ENCODE data around the gene OPRM1. TPM values are rescaled to one million over a fixed set of nuclear protein-coding genes. Genes with fewer than 3 reads are reported as not detected.

OPRM1 gene
- total and polyA plus RNA-seq, 4 donors = 0.08 TPM; not detected in 3

DNA sequence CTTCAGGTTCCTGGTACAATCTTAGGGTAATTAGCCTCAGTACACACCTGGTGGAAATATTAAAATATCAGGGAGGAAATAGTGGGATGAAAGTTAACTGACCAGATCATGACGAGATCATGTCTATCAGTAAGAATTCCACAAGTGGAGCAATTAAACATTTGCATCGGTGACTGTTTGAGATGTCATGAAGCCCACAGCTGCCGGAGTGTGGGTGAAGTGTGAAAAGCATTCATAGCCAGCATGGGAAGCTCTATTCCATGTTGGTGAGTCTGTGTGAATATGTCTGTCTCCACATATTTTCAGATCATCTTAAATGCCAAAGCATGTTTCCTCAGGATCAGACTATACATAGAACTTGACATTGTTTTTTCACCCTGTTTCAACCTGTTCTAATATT is 174.7 kb downstream of the OPRM1 start:
- intact Hi-C loops (cut with DNase I) = no loop called here
- Histone ChIP-seq H3K9me3 (ENCODE audit: control insufficient read depth, low read length) (no peaks in the 10 kb centered on the region), H3K4me3 (ENCODE audit: low read length in 2 of 2) (no peak overlapping the region), H3K27ac (ENCODE audit: low read depth in 1 of 2, low read length in 2 of 2) (no peak overlapping the region), H3K27me3 (ENCODE audit: control insufficient read depth in 1 of 2, insufficient read depth in 2 of 2, low read length in 1 of 2) (no peaks in the 10 kb centered on the region), H3K4me1 (ENCODE audit: control insufficient read depth in 1 of 2, insufficient read depth in 2 of 2, low read length in 2 of 2) (no peaks in the 10 kb centered on the region), H3K36me3 (ENCODE audit: control insufficient read depth in 1 of 2, insufficient read depth in 2 of 2, low read length in 1 of 2) (no peaks in the 10 kb centered on the region)
- ATAC-seq (ENCODE audit: low FRiP score) = no peak
- no peak for DNase-seq
- WGBS, 2 donors = 92 to 93% methylated on average over 3 of the region's 3 CpGs

DNA sequence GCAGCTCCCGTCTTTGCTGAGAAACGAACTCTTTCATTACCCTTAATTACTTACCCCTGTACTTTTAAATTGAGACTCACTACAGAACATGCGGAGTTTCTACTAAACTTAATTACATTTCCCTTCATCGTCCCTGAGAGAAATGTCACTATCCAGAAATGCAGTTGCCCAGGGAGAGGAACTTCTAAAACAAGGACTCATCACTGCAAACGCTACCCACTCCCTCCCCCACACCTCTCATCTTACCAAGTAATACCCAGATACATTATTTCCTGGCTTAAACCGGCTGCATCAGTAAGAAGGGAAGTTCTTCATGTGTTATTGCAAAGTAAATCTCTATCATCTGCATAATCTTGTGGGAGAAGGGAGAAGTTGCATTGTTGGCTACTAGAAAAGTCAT is 179.3 kb downstream of the OPRM1 start:
- no peak overlapping the region for H3K27ac ChIP-seq (ENCODE audit: low read depth in 1 of 2, low read length in 2 of 2)
- no peaks in the 10 kb centered on the region for H3K36me3 ChIP-seq (ENCODE audit: control insufficient read depth in 1 of 2, insufficient read depth in 2 of 2, low read length in 1 of 2)
- no peaks in the 10 kb centered on the region for H3K27me3 ChIP-seq (ENCODE audit: control insufficient read depth in 1 of 2, insufficient read depth in 2 of 2, low read length in 1 of 2)
- H3K4me3 ChIP-seq (ENCODE audit: low read length in 2 of 2) = no peak overlapping the region
- H3K4me1 ChIP-seq (ENCODE audit: control insufficient read depth in 1 of 2, insufficient read depth in 2 of 2, low read length in 2 of 2) = no peaks in the 10 kb centered on the region
- ATAC-seq (ENCODE audit: low FRiP score) (no peak), DNase-seq (no peak)
- 71 to 80% methylated on average over 6 of the region's 6 CpGs for WGBS, 2 donors
- H3K9me3 ChIP-seq (ENCODE audit: control insufficient read depth, low read length) = no peaks in the 10 kb centered on the region
- intact Hi-C loops (cut with DNase I) = no loop called here

DNA sequence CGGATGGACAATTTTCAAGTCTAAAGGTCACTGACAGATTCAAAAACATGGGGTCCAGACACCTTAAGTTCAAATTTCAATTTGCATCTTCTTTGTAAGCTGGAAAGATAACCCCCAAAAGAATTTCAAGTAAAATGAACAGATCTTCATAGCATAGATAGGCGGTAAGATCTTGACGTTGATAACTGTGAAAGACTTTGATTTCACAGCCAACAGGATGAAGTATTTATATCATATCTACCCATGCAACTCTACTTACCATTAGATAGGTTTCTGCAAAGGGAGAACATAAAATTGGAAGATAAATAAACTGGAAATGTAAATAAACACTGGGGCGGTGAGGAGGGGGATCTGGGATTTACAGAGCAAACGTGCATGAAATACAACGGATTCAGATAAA is 179.7 kb downstream of the OPRM1 start:
- Histone ChIP-seq H3K4me1 (ENCODE audit: control insufficient read depth in 1 of 2, insufficient read depth in 2 of 2, low read length in 2 of 2) (no peaks in the 10 kb centered on the region), H3K9me3 (ENCODE audit: control insufficient read depth, low read length) (no peaks in the 10 kb centered on the region), H3K27me3 (ENCODE audit: control insufficient read depth in 1 of 2, insufficient read depth in 2 of 2, low read length in 1 of 2) (no peaks in the 10 kb centered on the region), H3K36me3 (ENCODE audit: control insufficient read depth in 1 of 2, insufficient read depth in 2 of 2, low read length in 1 of 2) (no peaks in the 10 kb centered on the region), H3K4me3 (ENCODE audit: low read length in 2 of 2) (no peak overlapping the region), H3K27ac (ENCODE audit: low read depth in 1 of 2, low read length in 2 of 2) (no peak overlapping the region)
- DNase-seq (no peak), ATAC-seq (ENCODE audit: low FRiP score) (no peak)
- intact Hi-C loops (cut with DNase I) = no loop called here
- 83 to 93% methylated on average over 6 of the region's 6 CpGs for WGBS, 2 donors

DNA sequence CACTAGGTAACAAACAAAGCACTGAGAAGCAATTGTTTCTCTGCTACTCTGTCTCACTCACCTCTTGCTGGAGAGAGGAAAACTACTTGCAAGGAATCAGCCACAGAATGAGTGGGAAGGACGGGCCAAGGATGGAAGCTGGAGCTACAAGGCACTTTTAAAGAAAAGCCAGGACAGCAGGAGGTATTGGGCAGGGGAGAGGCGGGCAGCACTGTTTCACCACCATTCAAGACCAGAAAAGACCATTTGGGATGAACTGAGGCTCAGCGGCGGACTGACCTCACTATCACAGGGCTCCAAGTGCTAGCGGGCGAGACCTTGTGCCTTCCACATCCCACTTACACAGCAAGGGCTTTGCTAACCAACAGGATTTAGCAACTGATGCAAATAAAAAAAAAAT is 180.2 kb downstream of the OPRM1 start:
- Histone ChIP-seq H3K27me3 (ENCODE audit: control insufficient read depth in 1 of 2, insufficient read depth in 2 of 2, low read length in 1 of 2) (no peaks in the 10 kb centered on the region), H3K9me3 (ENCODE audit: control insufficient read depth, low read length) (no peaks in the 10 kb centered on the region), H3K36me3 (ENCODE audit: control insufficient read depth in 1 of 2, insufficient read depth in 2 of 2, low read length in 1 of 2) (no peaks in the 10 kb centered on the region), H3K4me3 (ENCODE audit: low read length in 2 of 2) (no peak overlapping the region), H3K27ac (ENCODE audit: low read depth in 1 of 2, low read length in 2 of 2) (no peak overlapping the region), H3K4me1 (ENCODE audit: control insufficient read depth in 1 of 2, insufficient read depth in 2 of 2, low read length in 2 of 2) (no peaks in the 10 kb centered on the region)
- WGBS, 2 donors = 85 to 94% methylated on average over 6 of the region's 6 CpGs
- ATAC-seq (ENCODE audit: low FRiP score) = no peak
- intact Hi-C loops (cut with DNase I) = no loop called here
- no peak for DNase-seq

DNA sequence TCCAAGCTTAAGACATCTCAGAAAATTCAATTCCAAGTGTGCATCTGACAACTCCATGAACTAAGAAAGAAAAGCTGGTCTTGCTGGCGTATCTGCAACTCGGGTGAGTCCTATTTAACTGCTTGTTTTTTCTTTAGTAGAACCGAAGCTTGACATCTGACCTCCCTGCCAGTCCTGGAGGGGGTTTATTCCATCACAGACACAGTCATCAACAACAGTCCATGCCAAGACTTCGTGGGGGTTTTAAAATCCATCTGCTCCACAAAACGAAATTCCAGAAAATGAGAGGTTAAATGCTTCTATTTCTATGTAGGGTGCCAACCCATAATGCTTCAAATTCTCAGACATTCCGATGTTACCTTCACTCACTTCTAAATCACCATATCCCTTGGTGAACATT is 183.7 kb downstream of the OPRM1 start:
- no peak for DNase-seq
- Histone ChIP-seq H3K9me3 (ENCODE audit: control insufficient read depth, low read length) (no peaks in the 10 kb centered on the region), H3K4me1 (ENCODE audit: control insufficient read depth in 1 of 2, insufficient read depth in 2 of 2, low read length in 2 of 2) (no peaks in the 10 kb centered on the region), H3K27me3 (ENCODE audit: control insufficient read depth in 1 of 2, insufficient read depth in 2 of 2, low read length in 1 of 2) (no peaks in the 10 kb centered on the region), H3K4me3 (ENCODE audit: low read length in 2 of 2) (no peak overlapping the region), H3K27ac (ENCODE audit: low read depth in 1 of 2, low read length in 2 of 2) (no peak overlapping the region), H3K36me3 (ENCODE audit: control insufficient read depth in 1 of 2, insufficient read depth in 2 of 2, low read length in 1 of 2) (no peaks in the 10 kb centered on the region)
- WGBS, 2 donors = 66 to 72% methylated on average over 6 of the region's 6 CpGs
- intact Hi-C loops (cut with DNase I) = no loop called here
- no peak for ATAC-seq (ENCODE audit: low FRiP score)

DNA sequence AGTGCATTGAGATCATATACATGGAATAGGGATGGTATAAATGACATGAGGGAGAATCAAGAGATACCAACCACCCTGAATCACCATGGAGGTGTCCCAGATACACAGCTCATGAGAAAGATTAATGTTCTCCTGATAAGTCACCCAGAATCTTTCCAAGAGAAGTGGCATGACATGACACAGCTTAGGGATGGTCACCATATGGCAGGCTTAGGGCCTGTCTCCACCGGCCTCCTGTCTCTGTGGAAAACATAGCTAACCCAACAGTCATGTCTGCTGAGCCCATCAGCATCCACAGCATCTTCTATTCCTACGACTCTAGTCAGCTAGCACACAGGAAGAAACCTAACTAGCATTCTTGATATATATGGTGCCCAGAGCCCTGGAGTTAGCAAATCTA is 184.3 kb downstream of the OPRM1 start:
- 78 to 87% methylated on average over 2 of the region's 2 CpGs for WGBS, 2 donors
- ATAC-seq (ENCODE audit: low FRiP score) (no peak), DNase-seq (no peak)
- Histone ChIP-seq H3K4me1 (ENCODE audit: control insufficient read depth in 1 of 2, insufficient read depth in 2 of 2, low read length in 2 of 2) (no peaks in the 10 kb centered on the region), H3K27me3 (ENCODE audit: control insufficient read depth in 1 of 2, insufficient read depth in 2 of 2, low read length in 1 of 2) (no peaks in the 10 kb centered on the region), H3K9me3 (ENCODE audit: control insufficient read depth, low read length) (no peaks in the 10 kb centered on the region), H3K36me3 (ENCODE audit: control insufficient read depth in 1 of 2, insufficient read depth in 2 of 2, low read length in 1 of 2) (no peaks in the 10 kb centered on the region), H3K4me3 (ENCODE audit: low read length in 2 of 2) (no peak overlapping the region), H3K27ac (ENCODE audit: low read depth in 1 of 2, low read length in 2 of 2) (no peak overlapping the region)
- intact Hi-C loops (cut with DNase I) = no loop called here

DNA sequence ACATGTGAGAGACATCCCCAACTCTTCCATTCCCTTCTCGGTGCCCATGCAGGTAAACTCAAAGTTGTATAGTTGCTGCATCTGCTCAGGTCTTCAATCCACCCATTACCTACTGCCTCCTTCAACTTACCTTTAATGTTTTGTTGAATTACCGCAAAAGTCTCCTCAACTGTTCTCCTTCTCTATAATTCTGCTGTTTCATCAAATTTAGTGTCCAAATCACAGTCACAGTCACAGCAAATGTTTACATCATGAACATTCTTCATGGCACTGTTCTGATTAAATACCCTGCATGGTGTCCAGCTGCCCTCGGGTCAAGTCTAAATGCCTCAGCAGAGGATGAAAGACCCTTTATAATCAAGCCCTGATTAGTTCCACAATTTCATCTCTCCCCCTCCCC is 187.4 kb downstream of the OPRM1 start:
- H3K4me1 ChIP-seq (ENCODE audit: control insufficient read depth in 1 of 2, insufficient read depth in 2 of 2, low read length in 2 of 2) = no peaks in the 10 kb centered on the region
- ATAC-seq (ENCODE audit: low FRiP score) (no peak), DNase-seq (no peak)
- H3K27ac ChIP-seq (ENCODE audit: low read depth in 1 of 2, low read length in 2 of 2) = no peak overlapping the region
- H3K4me3 ChIP-seq (ENCODE audit: low read length in 2 of 2) = no peak overlapping the region
- H3K27me3 ChIP-seq (ENCODE audit: control insufficient read depth in 1 of 2, insufficient read depth in 2 of 2, low read length in 1 of 2) = no peaks in the 10 kb centered on the region
- 89 to 94% methylated on average over 3 of the region's 3 CpGs for WGBS, 2 donors
- H3K9me3 ChIP-seq (ENCODE audit: control insufficient read depth, low read length) = no peaks in the 10 kb centered on the region
- intact Hi-C loops (cut with DNase I) = no loop called here
- no peaks in the 10 kb centered on the region for H3K36me3 ChIP-seq (ENCODE audit: control insufficient read depth in 1 of 2, insufficient read depth in 2 of 2, low read length in 1 of 2)

DNA sequence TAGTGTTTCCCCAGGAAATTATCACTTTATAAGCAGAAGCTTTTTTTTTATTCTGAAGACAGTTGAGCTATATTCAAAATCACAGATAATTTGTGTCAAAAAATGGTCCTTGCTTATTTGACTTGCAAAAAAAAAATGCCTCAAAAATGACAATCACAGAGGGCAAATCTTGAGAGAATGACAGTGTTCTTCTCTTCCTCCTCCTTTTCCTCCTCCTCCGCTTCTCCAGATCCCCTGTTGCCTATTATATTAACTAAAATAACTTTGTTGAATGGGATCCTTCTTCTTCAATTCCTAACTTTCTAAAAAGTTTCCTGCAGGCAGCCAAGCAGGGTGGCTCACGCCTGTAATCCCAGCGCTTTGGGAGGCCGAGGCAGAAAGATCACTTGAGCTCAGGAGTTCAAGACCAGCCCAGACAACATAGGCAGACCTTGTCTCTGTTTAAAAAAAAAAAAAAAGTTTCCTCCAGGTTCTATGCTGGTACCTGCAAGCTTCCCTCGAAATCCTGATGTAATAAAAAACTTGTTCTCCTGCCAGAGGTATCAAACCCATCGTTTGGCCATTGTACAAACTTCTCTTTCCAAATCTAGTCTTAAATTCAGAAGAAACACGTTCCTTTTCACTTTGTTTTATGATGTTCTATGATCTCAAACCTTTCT is 189.0 kb downstream of the OPRM1 start:
- Histone ChIP-seq H3K4me1 (ENCODE audit: control insufficient read depth in 1 of 2, insufficient read depth in 2 of 2, low read length in 2 of 2) (no peaks in the 10 kb centered on the region), H3K4me3 (ENCODE audit: low read length in 2 of 2) (no peak overlapping the region), H3K27me3 (ENCODE audit: control insufficient read depth in 1 of 2, insufficient read depth in 2 of 2, low read length in 1 of 2) (peaks cover 0 to 2% of the 10 kb centered on the region in 2 donors), H3K9me3 (ENCODE audit: control insufficient read depth, low read length) (no peaks in the 10 kb centered on the region), H3K36me3 (ENCODE audit: control insufficient read depth in 1 of 2, insufficient read depth in 2 of 2, low read length in 1 of 2) (no peaks in the 10 kb centered on the region), H3K27ac (ENCODE audit: low read depth in 1 of 2, low read length in 2 of 2) (no peak overlapping the region)
- WGBS, 2 donors = 86 to 92% methylated on average over 7 of the region's 7 CpGs
- no peak for DNase-seq
- intact Hi-C loops (cut with DNase I) = no loop called here
- no peak for ATAC-seq (ENCODE audit: low FRiP score)

DNA sequence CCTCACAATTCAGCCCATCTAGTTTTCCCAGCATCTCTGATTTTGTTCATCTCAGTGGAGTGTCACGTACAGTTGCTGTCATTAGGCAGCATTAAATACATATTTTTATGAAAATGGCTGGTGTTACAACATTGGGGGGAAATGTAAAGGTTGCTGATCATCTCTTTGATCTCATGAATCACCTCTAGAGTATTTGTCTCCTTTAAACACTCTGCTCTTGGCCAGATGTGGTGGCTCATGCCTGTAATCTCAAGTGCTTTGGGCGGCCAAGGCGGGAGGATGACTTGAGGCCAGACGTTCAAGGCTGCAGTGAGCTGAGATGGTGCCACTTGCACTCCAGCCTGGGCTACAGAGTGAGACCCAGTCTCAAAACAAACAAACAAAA is 189.5 kb downstream of the OPRM1 start:
- Histone ChIP-seq H3K36me3 (ENCODE audit: control insufficient read depth in 1 of 2, insufficient read depth in 2 of 2, low read length in 1 of 2) (no peaks in the 10 kb centered on the region), H3K4me3 (ENCODE audit: low read length in 2 of 2) (no peak overlapping the region), H3K4me1 (ENCODE audit: control insufficient read depth in 1 of 2, insufficient read depth in 2 of 2, low read length in 2 of 2) (no peaks in the 10 kb centered on the region), H3K27ac (ENCODE audit: low read depth in 1 of 2, low read length in 2 of 2) (no peak overlapping the region), H3K27me3 (ENCODE audit: control insufficient read depth in 1 of 2, insufficient read depth in 2 of 2, low read length in 1 of 2) (peaks cover 0 to 2% of the 10 kb centered on the region in 2 donors), H3K9me3 (ENCODE audit: control insufficient read depth, low read length) (no peaks in the 10 kb centered on the region)
- intact Hi-C loops (cut with DNase I) = no loop called here
- no peak for ATAC-seq (ENCODE audit: low FRiP score)
- DNase-seq = no peak
- WGBS, 2 donors = 89 to 91% methylated on average over 4 of the region's 4 CpGs
